HEK293T (cell line): ENCODE data around the gene WWC2.
"Not testable (repeated sequence)": the region's sequence is repeated elsewhere in the genome, so short reads cannot be mapped to it uniquely, and the experiment has no call there.

Experiments used
- CTCF ChIA-PET: fragments of 350-600 bp; formaldehyde crosslinking; extraction: SDS; loops from one replicate; lab custom pipeline; 2021; ENCODE audit warnings: antibody characterized with exemption, inconsistent platforms; lab: Yijun Ruan, JAX
- POLR2A ChIA-PET: fragments of 350-600 bp; formaldehyde crosslinking; extraction: SDS; loops from one replicate; lab custom pipeline; 2020; ENCODE audit warnings: antibody characterized with exemption, inconsistent platforms; lab: Yijun Ruan, JAX
- DNase-seq: peaks from one replicate; pipeline ENCODE4 v3.0.0; 2012; ENCODE audit warnings: mixed read lengths; ENCODE audit errors: extremely low spot score
- ARNT ChIP-seq: fragments of 450-650 bp; IDR thresholded peaks from 2 replicates; pipeline ENCODE4 v1.6.1; 2017; ENCODE audit warnings: mild to moderate bottlenecking
- BHLHE40 ChIP-seq: fragments of 450-650 bp; IDR thresholded peaks from 2 replicates; pipeline ENCODE4 v1.6.1; 2016; ENCODE audit warnings: mild to moderate bottlenecking, moderate library complexity, borderline replicate concordance
- CTBP1 ChIP-seq: fragments of 450-650 bp; IDR thresholded peaks from 2 replicates; pipeline ENCODE4 v1.6.1; 2016; ENCODE audit warnings: borderline replicate concordance
- ELF4 ChIP-seq: fragments of 450-650 bp; IDR thresholded peaks from 2 replicates; pipeline ENCODE4 v1.6.1; 2017; ENCODE audit warnings: antibody characterized with exemption
- FOXA1 ChIP-seq: fragments of 450-650 bp; IDR thresholded peaks from 2 replicates; pipeline ENCODE4 v1.6.1; 2016; ENCODE audit warnings: mild to moderate bottlenecking
- FOXK2 ChIP-seq: fragments of 450-650 bp; IDR thresholded peaks from 2 replicates; pipeline ENCODE4 v1.6.1; 2016; ENCODE audit warnings: mild to moderate bottlenecking
- FOXM1 ChIP-seq: fragments of 450-650 bp; IDR thresholded peaks from 2 replicates; pipeline ENCODE4 v1.6.1; 2017; ENCODE audit warnings: mild to moderate bottlenecking, borderline replicate concordance
- HDGF ChIP-seq: fragments of 450-650 bp; IDR thresholded peaks from 2 replicates; pipeline ENCODE4 v1.6.1; 2017; ENCODE audit warnings: antibody characterized with exemption, borderline replicate concordance
- L3MBTL2 ChIP-seq: fragments of 450-650 bp; conservative IDR thresholded peaks from 2 replicates; pipeline ENCODE4 v1.6.1; 2016; ENCODE audit warnings: mild to moderate bottlenecking
- LEF1 ChIP-seq: fragments of 450-650 bp; IDR thresholded peaks from 2 replicates; pipeline ENCODE4 v1.6.1; 2017; ENCODE audit warnings: mild to moderate bottlenecking, borderline replicate concordance
- NFRKB ChIP-seq: fragments of 450-650 bp; IDR thresholded peaks from 2 replicates; pipeline ENCODE4 v1.6.1; 2016; ENCODE audit warnings: mild to moderate bottlenecking, moderate library complexity
- PKNOX1 ChIP-seq: fragments of 450-650 bp; IDR thresholded peaks from 2 replicates; pipeline ENCODE4 v1.6.1; 2016
- SP1 ChIP-seq: fragments of 450-650 bp; IDR thresholded peaks from 2 replicates; pipeline ENCODE4 v1.6.1; 2017
- SUZ12 ChIP-seq: fragments of 450-650 bp; IDR thresholded peaks from 2 replicates; pipeline ENCODE4 v1.6.1; 2016; ENCODE audit warnings: mild to moderate bottlenecking
- TARDBP ChIP-seq: fragments of 450-650 bp; IDR thresholded peaks from 2 replicates; pipeline ENCODE4 v1.6.1; 2016
- ZNF384 ChIP-seq: fragments of 450-650 bp; IDR thresholded peaks from 2 replicates; pipeline ENCODE4 v1.6.1; 2016

WWC2 gene

GRCh38 chr4:183147196-183147595 lies 48.1 kb downstream of the WWC2 start:
- ChIA-PET CTCF (interaction anchor here (0.6 to 1.0 kb wide), 2 partner anchors 74 to 105 kb away, joined by 3 read pairs; no protein-coding TSS in a partner anchor), POLR2A (no interaction called here)
- no peak for DNase-seq
- TF ChIP-seq PKNOX1 (no peak), LEF1 (no peak), ARNT (no peak), TARDBP (no peak), FOXA1 (no peak), FOXK2 (no peak), SUZ12 (no peak), L3MBTL2 (no peak), HDGF (no peak), ELF4 (no peak), ZNF384 (no peak), NFRKB (no peak), BHLHE40 (no peak), SP1 (no peak), FOXM1 (no peak), CTBP1 (no peak)

- CTCF ChIA-PET, result interaction anchor here (0.6 to 1.0 kb wide), 5 partner anchors 11 to 367 kb away, joined by 3 to 5 read pairs (median 4); no protein-coding TSS in a partner anchor
- no peak for DNase-seq
- POLR2A ChIA-PET, result interaction anchor here (0.5 kb wide), 1 partner anchor 48 kb away, joined by 3 read pairs; no protein-coding TSS in a partner anchor
- TF ChIP-seq FOXM1 (no peak), CTBP1 (no peak), NFRKB (no peak), SUZ12 (no peak), PKNOX1 (no peak), ARNT (no peak), ZNF384 (no peak), L3MBTL2 (no peak), FOXK2 (no peak), HDGF (no peak), SP1 (no peak), FOXA1 (no peak), TARDBP (no peak)
These were observed 48.9 kb downstream of the WWC2 start for GRCh38 chr4:183147983-183148382.

- CTCF ChIA-PET, result no interaction called here
- TF ChIP-seq ARNT (no peak), CTBP1 (no peak), L3MBTL2 (no peak)
- POLR2A ChIA-PET, result interaction anchor here (1.1 kb wide), 1 partner anchor 13 kb away, joined by 3 read pairs; no protein-coding TSS in a partner anchor
- DNase-seq, result no peak
These were observed 50.8 kb downstream of the WWC2 start for GRCh38 chr4:183149616-183150539.

DNA sequence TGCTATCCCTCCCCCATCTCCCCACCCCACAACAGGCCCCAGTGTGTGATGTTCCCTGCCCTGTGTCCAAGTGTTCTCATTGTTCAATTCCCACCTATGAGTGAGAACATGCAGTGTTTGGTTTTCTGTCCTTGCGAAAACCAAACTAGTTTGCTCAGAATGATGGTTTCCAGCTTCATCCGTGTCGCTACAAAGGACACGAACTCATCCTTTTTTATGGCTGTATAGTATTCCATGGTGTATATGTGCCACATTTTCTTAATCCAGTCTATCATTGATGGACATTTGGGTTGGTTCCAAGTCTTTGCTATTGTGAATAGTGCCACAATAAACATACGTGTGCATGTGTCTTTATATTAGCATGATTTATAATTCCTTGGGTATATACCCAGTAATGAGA lies 51.6 kb downstream of the WWC2 start:
- POLR2A ChIA-PET, DNase-seq, CTCF ChIA-PET: not testable (repeated sequence)

GRCh38 chr4:183152232-183152631 lies 53.2 kb downstream of the WWC2 start:
- CTCF ChIA-PET, result interaction anchor here (0.6 to 1.0 kb wide), 2 partner anchors 13 to 1599 kb away, joined by 3 to 4 read pairs; no protein-coding TSS in a partner anchor
- POLR2A ChIA-PET, DNase-seq: not testable (repeated sequence)

DNA sequence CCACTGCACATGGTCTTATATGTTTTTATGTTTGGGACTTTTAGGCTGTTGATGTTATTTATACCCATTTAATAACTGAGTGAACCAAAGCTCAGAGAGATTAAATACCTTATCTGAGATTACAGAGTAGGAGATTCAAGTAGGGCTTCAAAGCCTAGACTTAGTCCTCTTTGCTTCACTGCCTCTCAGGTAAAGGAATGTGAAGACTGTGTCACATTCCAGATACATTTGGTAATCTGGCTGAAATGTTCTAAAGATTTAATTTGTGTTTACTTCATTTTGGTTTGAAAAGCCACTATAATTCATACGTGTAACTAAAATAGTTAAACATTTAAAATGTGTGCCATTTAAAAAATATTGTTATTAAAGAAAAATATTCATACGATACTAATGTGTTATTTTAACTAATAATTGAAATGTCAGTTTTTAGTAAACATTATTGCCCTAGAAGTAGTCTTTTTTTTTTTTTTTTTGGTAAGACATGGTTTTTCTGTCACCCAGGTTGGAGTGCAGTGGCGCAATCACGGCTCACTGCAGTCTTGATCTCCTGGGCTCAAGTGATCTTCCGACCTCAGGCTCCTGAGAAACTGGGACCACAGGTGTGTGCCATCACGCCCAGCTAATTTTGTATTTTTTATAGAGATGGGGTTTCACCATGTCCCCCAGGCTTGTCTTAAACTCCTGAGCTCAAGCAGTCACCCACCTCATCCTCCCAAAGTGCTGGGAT lies 54.3 kb downstream of the WWC2 start:
- DNase-seq, result no peak
- CTCF ChIA-PET, result interaction anchor here (1.0 to 1.1 kb wide), 2 partner anchors 10 to 12 kb away, joined by 3 to 4 read pairs; no protein-coding TSS in a partner anchor
- POLR2A ChIA-PET, result no interaction called here

More for the DNA sequence above, 54.3 kb downstream of the WWC2 start:
- TF ChIP-seq NFRKB (no peak), FOXM1 (no peak), PKNOX1 (no peak), LEF1 (no peak), L3MBTL2 (no peak), SUZ12 (no peak)
